Measurements from ENCODE around the gene NBEA.

DNA sequence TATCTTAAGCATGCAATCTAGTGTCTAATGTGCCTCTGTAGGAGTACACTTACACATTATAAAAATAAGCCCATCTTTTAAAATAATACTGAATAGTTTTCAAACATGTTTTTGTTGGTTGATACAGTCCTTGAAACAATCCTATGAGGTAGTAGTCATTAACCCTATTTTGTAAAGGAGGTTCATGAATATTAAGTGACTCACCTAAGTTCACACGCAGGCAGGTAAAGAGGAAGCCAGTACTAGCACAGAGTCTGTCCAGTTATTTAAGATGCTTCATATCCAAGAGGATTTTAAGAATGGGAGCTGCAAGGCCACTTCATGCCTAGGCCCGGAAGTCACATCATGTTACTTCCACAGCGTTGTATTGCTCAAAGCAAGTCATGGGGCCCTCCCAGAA is 655.4 kb downstream of the NBEA start:
- TF ChIP-seq, protein P1, sequence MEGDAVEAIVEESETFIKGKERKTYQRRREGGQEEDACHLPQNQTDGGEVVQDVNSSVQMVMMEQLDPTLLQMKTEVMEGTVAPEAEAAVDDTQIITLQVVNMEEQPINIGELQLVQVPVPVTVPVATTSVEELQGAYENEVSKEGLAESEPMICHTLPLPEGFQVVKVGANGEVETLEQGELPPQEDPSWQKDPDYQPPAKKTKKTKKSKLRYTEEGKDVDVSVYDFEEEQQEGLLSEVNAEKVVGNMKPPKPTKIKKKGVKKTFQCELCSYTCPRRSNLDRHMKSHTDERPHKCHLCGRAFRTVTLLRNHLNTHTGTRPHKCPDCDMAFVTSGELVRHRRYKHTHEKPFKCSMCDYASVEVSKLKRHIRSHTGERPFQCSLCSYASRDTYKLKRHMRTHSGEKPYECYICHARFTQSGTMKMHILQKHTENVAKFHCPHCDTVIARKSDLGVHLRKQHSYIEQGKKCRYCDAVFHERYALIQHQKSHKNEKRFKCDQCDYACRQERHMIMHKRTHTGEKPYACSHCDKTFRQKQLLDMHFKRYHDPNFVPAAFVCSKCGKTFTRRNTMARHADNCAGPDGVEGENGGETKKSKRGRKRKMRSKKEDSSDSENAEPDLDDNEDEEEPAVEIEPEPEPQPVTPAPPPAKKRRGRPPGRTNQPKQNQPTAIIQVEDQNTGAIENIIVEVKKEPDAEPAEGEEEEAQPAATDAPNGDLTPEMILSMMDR (IDR thresholded peaks at IDR 0.05), result no peak
- TF ChIP-seq EP300 (IDR thresholded peaks at IDR 0.05) (no peak), POLR2AphosphoS5 (IDR thresholded peaks at IDR 0.05) (no peak)

Measured in stomach (tissue), 4 donors.